IMR-90 (cell line): ENCODE results near the gene PTTG1IP2. TPM values are rescaled to one million over a fixed set of nuclear protein-coding genes. Genes with fewer than 3 reads are reported as not detected.

Experiments
- ATAC-seq: fragments of 200-7000 bp; cut with Tn5 transposase; 2 replicates; pipeline ENCODE4 v1.9.1; 2020; ENCODE audit warnings: low read depth, mild to moderate bottlenecking, moderate library complexity
- BruUV-seq: library from RNA; stranded (reverse); fragments of 400-500 nt; replicated peaks from 2 replicates; lab custom pipeline; 2021; lab: Mats Ljungman, UMichigan
- CTCF ChIA-PET: fragments of 300-600 bp; formaldehyde crosslinking; extraction: SDS; loops from one replicate; lab custom pipeline; 2021; ENCODE audit warnings: antibody characterized with exemption; lab: Yijun Ruan, JAX
- POLR2A ChIA-PET: fragments of 300-600 bp; sonication (Branson Sonifier 250); formaldehyde crosslinking; loops from one replicate; lab custom pipeline; 2022; ENCODE audit warnings: antibody characterized with exemption; ENCODE audit not compliant: unreplicated experiment; lab: Charles Lee
- DNase-seq: peaks from one replicate; pipeline ENCODE4 v3.0.0; 2013
- H2AFZ ChIP-seq: replicated peaks from 2 replicates; pipeline ENCODE3; 2013; ENCODE audit warnings: low read length, mild to moderate bottlenecking; ENCODE audit not compliant: poor library complexity
- H2AK5ac ChIP-seq: 2 replicates; pipeline ENCODE4 v1.6.1; 2013; ENCODE audit warnings: low read depth, low read length, inconsistent platforms
- H2AK9ac ChIP-seq: replicated peaks from 2 replicates; pipeline ENCODE3; 2013; ENCODE audit warnings: mild to moderate bottlenecking, low read depth, low read length, moderate library complexity; ENCODE audit not compliant: poor library complexity
- H2BK120ac ChIP-seq: 2 replicates; pipeline ENCODE4 v1.6.1; 2013; ENCODE audit warnings: low read depth, low read length, inconsistent platforms
- H2BK15ac ChIP-seq: 3 replicates; pipeline ENCODE4 v1.6.1; 2013; ENCODE audit warnings: low read depth, low read length, inconsistent platforms
- H2BK20ac ChIP-seq: 2 replicates; pipeline ENCODE4 v1.6.1; 2013; ENCODE audit warnings: low read depth, mild to moderate bottlenecking, inconsistent platforms, low read length, moderate library complexity
- H2BK5ac ChIP-seq: 2 replicates; pipeline ENCODE4 v1.6.1; 2013; ENCODE audit warnings: mild to moderate bottlenecking, low read depth, low read length, inconsistent platforms; ENCODE audit not compliant: poor library complexity, severe bottlenecking
- H3K14ac ChIP-seq: replicated peaks from 2 replicates; pipeline ENCODE4 v1.6.1; 2013; ENCODE audit warnings: low read depth, low read length, inconsistent platforms
- H3K18ac ChIP-seq: 2 replicates; pipeline ENCODE4 v1.6.1; 2013; ENCODE audit warnings: low read depth, low read length, control low read depth
- H3K23ac ChIP-seq: 2 replicates; pipeline ENCODE4 v1.6.1; 2013; ENCODE audit warnings: low read depth, low read length, inconsistent platforms
- H3K27ac ChIP-seq: 2 replicates; pipeline ENCODE4 v1.5.1; 2013; ENCODE audit warnings: mild to moderate bottlenecking, control low read depth, low read length; ENCODE audit not compliant: insufficient read depth
- H3K27me3 ChIP-seq: 2 replicates; pipeline ENCODE4 v1.6.1; 2013; ENCODE audit warnings: low read length; ENCODE audit not compliant: control insufficient read depth, insufficient read depth
- H3K36me3 ChIP-seq: 2 replicates; pipeline ENCODE4 v1.6.1; 2013; ENCODE audit warnings: low read length, mixed read lengths; ENCODE audit not compliant: control insufficient read depth, insufficient read depth
- H3K4ac ChIP-seq: 2 replicates; pipeline ENCODE4 v1.6.1; 2013; ENCODE audit warnings: low read depth, low read length, inconsistent platforms
- H3K4me1 ChIP-seq: 2 replicates; pipeline ENCODE4 v1.6.1; 2013; ENCODE audit warnings: low read length, mixed read lengths; ENCODE audit not compliant: control insufficient read depth, insufficient read depth
- H3K4me2 ChIP-seq: 2 replicates; pipeline ENCODE4 v1.6.1; 2013; ENCODE audit warnings: low read depth, mild to moderate bottlenecking, control low read depth, low read length, moderate library complexity
- H3K4me3 ChIP-seq: 2 replicates; pipeline ENCODE4 v1.5.1; 2013; ENCODE audit warnings: low read depth, mild to moderate bottlenecking, control low read depth, low read length, moderate library complexity; ENCODE audit not compliant: insufficient read depth
- H3K56ac ChIP-seq: 2 replicates; pipeline ENCODE4 v1.6.1; 2013; ENCODE audit warnings: low read length, inconsistent platforms; ENCODE audit not compliant: insufficient read depth; ENCODE audit errors: extremely low read depth
- H3K79me1 ChIP-seq, 2 experiments: 2 replicates each; pipeline ENCODE4 v1.6.1; 2013; ENCODE audit warnings: low read length in 2 of 2, inconsistent platforms in 1 of 2, low read depth in 1 of 2
- H3K9ac ChIP-seq: 2 replicates; pipeline ENCODE4 v1.6.1; 2013; ENCODE audit warnings: low read depth, low read length, control low read depth
- H3K9me1 ChIP-seq: 2 replicates; pipeline ENCODE4 v1.6.1; 2013; ENCODE audit warnings: low read length, inconsistent platforms; ENCODE audit not compliant: insufficient read depth
- H3K9me3 ChIP-seq: 2 replicates; pipeline ENCODE4 v1.6.1; 2013; ENCODE audit warnings: low read length; ENCODE audit not compliant: control insufficient read depth, insufficient read depth
- H4K20me1 ChIP-seq: 2 replicates; pipeline ENCODE4 v1.6.1; 2013; ENCODE audit warnings: low read length, inconsistent platforms; ENCODE audit not compliant: insufficient read depth
- H4K5ac ChIP-seq: 2 replicates; pipeline ENCODE4 v1.6.1; 2013; ENCODE audit warnings: mild to moderate bottlenecking, low read depth, low read length, control low read depth
- H4K8ac ChIP-seq, 2 experiments: 2 replicates each; pipeline ENCODE4 v1.6.1; 2013; ENCODE audit warnings: low read depth in 2 of 2, low read length in 2 of 2, control low read depth in 1 of 2, inconsistent platforms in 1 of 2
- H4K91ac ChIP-seq: 2 replicates; pipeline ENCODE4 v1.6.1; 2013; ENCODE audit warnings: low read depth, low read length, inconsistent platforms; ENCODE audit not compliant: insufficient read depth
- BHLHE40 ChIP-seq: fragments of 150-350 bp; IDR thresholded peaks from 2 replicates; pipeline ENCODE4 v1.6.1; 2016; ENCODE audit warnings: mild to moderate bottlenecking, low read depth, low read length
- CEBPB ChIP-seq: IDR thresholded peaks from 2 replicates; pipeline ENCODE4 v1.6.1; 2012; ENCODE audit warnings: low read depth, low read length, improper control_type of control experiment
- CHD1 ChIP-seq: IDR thresholded peaks from 2 replicates; pipeline ENCODE4 v1.6.1; 2012; ENCODE audit warnings: low read depth, low read length, improper control_type of control experiment
- FOS ChIP-seq: fragments of 150-350 bp; IDR thresholded peaks from 2 replicates; pipeline ENCODE4 v1.6.1; 2016; ENCODE audit warnings: low read depth, low read length
- MAFK ChIP-seq: IDR thresholded peaks from 2 replicates; pipeline ENCODE4 v1.6.1; 2012; ENCODE audit warnings: low read depth, low read length, improper control_type of control experiment
- MAZ ChIP-seq: IDR thresholded peaks from 2 replicates; pipeline ENCODE4 v1.6.1; 2012; ENCODE audit warnings: low read depth, mild to moderate bottlenecking, low read length, improper control_type of control experiment, moderate library complexity, borderline replicate concordance
- MXI1 ChIP-seq: IDR thresholded peaks from 2 replicates; pipeline ENCODE4 v1.6.1; 2012; ENCODE audit warnings: low read depth, mild to moderate bottlenecking, low read length, moderate library complexity, borderline replicate concordance
- NFE2L2 ChIP-seq: fragments of 150-350 bp; IDR thresholded peaks from 2 replicates; pipeline ENCODE4 v1.6.1; 2016; ENCODE audit warnings: low read depth, mild to moderate bottlenecking, low read length
- POLR2A ChIP-seq: IDR thresholded peaks from 2 replicates; pipeline ENCODE4 v1.6.1; 2012; ENCODE audit warnings: mild to moderate bottlenecking, low read depth, low read length
- RAD21 ChIP-seq: IDR thresholded peaks from 2 replicates; pipeline ENCODE4 v1.6.1; 2012; ENCODE audit warnings: low read length, improper control_type of control experiment
- RCOR1 ChIP-seq: IDR thresholded peaks from 2 replicates; pipeline ENCODE4 v1.6.1; 2012; ENCODE audit warnings: mild to moderate bottlenecking, low read length, improper control_type of control experiment; ENCODE audit not compliant: insufficient replicate concordance
- RFX5 ChIP-seq: IDR thresholded peaks from 2 replicates; pipeline ENCODE4 v1.8.0; 2012; ENCODE audit warnings: low read depth, mild to moderate bottlenecking, low read length, moderate library complexity
- SMC3 ChIP-seq: fragments of 150-350 bp; IDR thresholded peaks from 2 replicates; pipeline ENCODE4 v1.6.1; 2016; ENCODE audit warnings: low read depth, mild to moderate bottlenecking, antibody characterized with exemption, low read length, moderate library complexity
- WGBS, 2 experiments: methylation state at CpG; one replicate each; pipeline versions ENCODE4 v1.1.5 to v1.1.7; 2013; ENCODE audit warnings: missing lambda C conversion rate in 2 of 2; ENCODE audit not compliant: insufficient read length in 1 of 2; ENCODE audit errors: extremely low coverage in 2 of 2; 5-methylcytosine and 5-hydroxymethylcytosine counted together
- dilution Hi-C: fragments of 300-500 bp; cut with HindIII; formaldehyde crosslinking; loops from one replicate; pipeline ENCODE4 v1.14.3; 2018; ENCODE audit warnings: low sequenced_read_pairs; ENCODE audit not compliant: unreplicated experiment
- in situ Hi-C: fragments of 300-500 bp; cut with MboI; formaldehyde crosslinking; loops from 3 replicates; pipeline ENCODE4 v1.14.3; 2019; ENCODE audit warnings: low sequenced_read_pairs, inconsistent platforms, mixed read lengths
- intact Hi-C: fragments of 100-400 bp; cut with micrococcal nuclease; formaldehyde crosslinking; loops from 2 replicates; pipeline ENCODE4 v1.10.0; 2022
- polyA plus RNA-seq, 3 experiments: library from polyadenylated mRNA; depleted of rRNA; stranded (reverse); fragments of >200 nt; gene quantifications; 2 replicates each; pipeline ENCODE4 v1.2.3, GENCODE V29; 2012; ENCODE audit warnings: low replicate concordance in 1 of 3
- total RNA-seq: library from RNA; depleted of rRNA; stranded (reverse); fragments of >200 nt; gene quantifications from 2 replicates; pipeline ENCODE4 v1.2.3, GENCODE V29; 2012
- TF ChIP-seq, protein P1 (sequence below): fragments of 150-350 bp; IDR thresholded peaks from 2 replicates; pipeline ENCODE4 v1.6.1; 2016; ENCODE audit warnings: low read depth, mild to moderate bottlenecking, low read length, moderate library complexity, borderline replicate concordance
- TF ChIP-seq, protein P2 (sequence below): fragments of 150-350 bp; IDR thresholded peaks from 2 replicates; pipeline ENCODE4 v1.6.1; 2017; ENCODE audit warnings: mild to moderate bottlenecking, antibody characterized with exemption, low read length, low read depth
- TF ChIP-seq, protein P3 (sequence below): conservative IDR thresholded peaks from 2 replicates; pipeline ENCODE4 v1.5.1; 2012; ENCODE audit warnings: mild to moderate bottlenecking, low read depth, low read length, improper control_type of control experiment

Gene PTTG1IP2
- total and polyA plus RNA-seq, 2 of the 4 experiments (the other 2 are of a cell fraction), result not detected

DNA sequence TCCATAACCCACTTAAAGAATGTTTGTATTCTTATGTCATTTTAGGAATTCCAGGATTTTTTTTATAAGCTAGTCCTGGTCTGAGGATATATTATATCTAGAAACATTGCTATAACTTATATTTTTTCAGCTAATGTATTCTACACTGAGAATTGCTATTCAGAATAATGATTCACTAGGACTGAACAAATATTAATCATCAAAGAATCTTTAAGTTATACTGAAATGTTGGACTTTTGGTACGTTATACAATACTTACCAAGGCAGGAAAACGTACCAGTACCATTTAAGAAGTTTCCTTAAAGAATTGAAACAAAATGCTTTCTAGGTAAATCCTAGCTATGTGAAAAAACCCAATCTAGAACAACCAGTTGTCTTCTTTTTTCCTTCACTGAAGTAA lies 18.4 kb downstream of the PTTG1IP2 start:
- no TSS peak for BruUV-seq
- H4K91ac ChIP-seq, result no peak overlapping the region
- no peak overlapping the region for H2AK9ac ChIP-seq
- ChIA-PET CTCF (interaction anchor here (1.1 kb wide), 1 partner anchor 23 kb away, joined by 4 read pairs; no protein-coding TSS in a partner anchor), POLR2A (no interaction called here)
- H3K36me3 ChIP-seq, result no peaks in the 10 kb centered on the region
- H2AFZ ChIP-seq, result no peak overlapping the region
- no peak overlapping the region for H3K27ac ChIP-seq
- H3K9me3 ChIP-seq, result no peaks in the 10 kb centered on the region
- no peak overlapping the region for H2BK20ac ChIP-seq
- no peaks in the 10 kb centered on the region for H3K4me1 ChIP-seq
- TF ChIP-seq NFE2L2 (no peak), MAFK (no peak), RFX5 (no peak), MAZ (no peak), CEBPB (no peak), RAD21 (no peak), RCOR1 (no peak), MXI1 (no peak), POLR2A (no peak), SMC3 (no peak), FOS (no peak), BHLHE40 (no peak), CHD1 (no peak)
- TF ChIP-seq, protein P1, sequence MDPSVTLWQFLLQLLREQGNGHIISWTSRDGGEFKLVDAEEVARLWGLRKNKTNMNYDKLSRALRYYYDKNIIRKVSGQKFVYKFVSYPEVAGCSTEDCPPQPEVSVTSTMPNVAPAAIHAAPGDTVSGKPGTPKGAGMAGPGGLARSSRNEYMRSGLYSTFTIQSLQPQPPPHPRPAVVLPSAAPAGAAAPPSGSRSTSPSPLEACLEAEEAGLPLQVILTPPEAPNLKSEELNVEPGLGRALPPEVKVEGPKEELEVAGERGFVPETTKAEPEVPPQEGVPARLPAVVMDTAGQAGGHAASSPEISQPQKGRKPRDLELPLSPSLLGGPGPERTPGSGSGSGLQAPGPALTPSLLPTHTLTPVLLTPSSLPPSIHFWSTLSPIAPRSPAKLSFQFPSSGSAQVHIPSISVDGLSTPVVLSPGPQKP, result no peak
- TF ChIP-seq, protein P2, sequence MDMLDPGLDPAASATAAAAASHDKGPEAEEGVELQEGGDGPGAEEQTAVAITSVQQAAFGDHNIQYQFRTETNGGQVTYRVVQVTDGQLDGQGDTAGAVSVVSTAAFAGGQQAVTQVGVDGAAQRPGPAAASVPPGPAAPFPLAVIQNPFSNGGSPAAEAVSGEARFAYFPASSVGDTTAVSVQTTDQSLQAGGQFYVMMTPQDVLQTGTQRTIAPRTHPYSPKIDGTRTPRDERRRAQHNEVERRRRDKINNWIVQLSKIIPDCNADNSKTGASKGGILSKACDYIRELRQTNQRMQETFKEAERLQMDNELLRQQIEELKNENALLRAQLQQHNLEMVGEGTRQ, result no peak
- TF ChIP-seq, protein P3, sequence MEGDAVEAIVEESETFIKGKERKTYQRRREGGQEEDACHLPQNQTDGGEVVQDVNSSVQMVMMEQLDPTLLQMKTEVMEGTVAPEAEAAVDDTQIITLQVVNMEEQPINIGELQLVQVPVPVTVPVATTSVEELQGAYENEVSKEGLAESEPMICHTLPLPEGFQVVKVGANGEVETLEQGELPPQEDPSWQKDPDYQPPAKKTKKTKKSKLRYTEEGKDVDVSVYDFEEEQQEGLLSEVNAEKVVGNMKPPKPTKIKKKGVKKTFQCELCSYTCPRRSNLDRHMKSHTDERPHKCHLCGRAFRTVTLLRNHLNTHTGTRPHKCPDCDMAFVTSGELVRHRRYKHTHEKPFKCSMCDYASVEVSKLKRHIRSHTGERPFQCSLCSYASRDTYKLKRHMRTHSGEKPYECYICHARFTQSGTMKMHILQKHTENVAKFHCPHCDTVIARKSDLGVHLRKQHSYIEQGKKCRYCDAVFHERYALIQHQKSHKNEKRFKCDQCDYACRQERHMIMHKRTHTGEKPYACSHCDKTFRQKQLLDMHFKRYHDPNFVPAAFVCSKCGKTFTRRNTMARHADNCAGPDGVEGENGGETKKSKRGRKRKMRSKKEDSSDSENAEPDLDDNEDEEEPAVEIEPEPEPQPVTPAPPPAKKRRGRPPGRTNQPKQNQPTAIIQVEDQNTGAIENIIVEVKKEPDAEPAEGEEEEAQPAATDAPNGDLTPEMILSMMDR, result no peak
- no peak overlapping the region for H2BK5ac ChIP-seq
- no peak overlapping the region for H3K9ac ChIP-seq
- H3K4me3 ChIP-seq, result no peak overlapping the region
- H3K4me2 ChIP-seq, result no peak overlapping the region
- H3K14ac ChIP-seq, result no peak overlapping the region
- H3K56ac ChIP-seq, result no peak overlapping the region
- ATAC-seq, result no peak
- no peak overlapping the region for H3K18ac ChIP-seq
- no peak overlapping the region for H4K5ac ChIP-seq
- H2AK5ac ChIP-seq, result no peak overlapping the region
- H4K8ac ChIP-seq, result no peak overlapping the region
- in situ Hi-C loops, result no loop called here
- no peaks in the 10 kb centered on the region for H3K79me1 ChIP-seq
- no peaks in the 10 kb centered on the region for H4K20me1 ChIP-seq
- no peak overlapping the region for H3K23ac ChIP-seq
- dilution Hi-C loops, result no loop called here
- no peak for DNase-seq
- H3K27me3 ChIP-seq, result no peaks in the 10 kb centered on the region
- no peak overlapping the region for H2BK120ac ChIP-seq
- no peak overlapping the region for H3K4ac ChIP-seq
- no peak overlapping the region for H2BK15ac ChIP-seq
- no peaks in the 10 kb centered on the region for H3K9me1 ChIP-seq
- no CpG with 5 or more reads among the region's 2 CpGs for WGBS, 2 experiments
- intact Hi-C loops, result no loop called here
